Panc1 (cell line): ENCODE data around the gene SH3D21. TPM values are rescaled to one million over a fixed set of nuclear protein-coding genes. Genes with fewer than 3 reads are reported as not detected.

ENCODE experiments used
- ATAC-seq: fragments of 200-7000 bp; cut with Tn5 transposase; 2 replicates; pipeline ENCODE4 v1.9.1; 2020; ENCODE audit warnings: mild to moderate bottlenecking, moderate library complexity
- BruUV-seq: library from RNA; stranded (reverse); fragments of 400-500 nt; replicated peaks from 2 replicates; lab custom pipeline; 2021; lab: Mats Ljungman, UMichigan
- CTCF ChIA-PET: fragments of 300-600 bp; sonication (Branson Sonifier 250); formaldehyde crosslinking; loops from one replicate; lab custom pipeline; 2022; ENCODE audit warnings: antibody characterized with exemption; lab: Charles Lee
- POLR2A ChIA-PET: fragments of 300-600 bp; sonication (Branson Sonifier 250); formaldehyde crosslinking; loops from one replicate; lab custom pipeline; 2022; ENCODE audit warnings: antibody characterized with exemption; lab: Charles Lee
- DNase-seq: peaks from one replicate; pipeline ENCODE4 v3.0.0-alpha.2; 2010; ENCODE audit warnings: low read depth, low spot score
- H3K27ac ChIP-seq: 2 replicates; pipeline ENCODE4 v1.5.1; 2011; ENCODE audit warnings: mild to moderate bottlenecking, low read length, inconsistent platforms
- H3K27me3 ChIP-seq: fragments of 200-500 bp; sonication (Bioruptor generic); 2 replicates; pipeline ENCODE4 v1.6.0; 2014; ENCODE audit warnings: low read length, inconsistent platforms; ENCODE audit not compliant: control insufficient read depth, insufficient read depth
- H3K36me3 ChIP-seq: fragments of 200-500 bp; sonication (Bioruptor generic); 2 replicates; pipeline ENCODE4 v1.5.1; 2014; ENCODE audit warnings: inconsistent platforms, mild to moderate bottlenecking, low read length, moderate library complexity; ENCODE audit not compliant: control insufficient read depth, insufficient read depth
- H3K4me1 ChIP-seq: 2 replicates; pipeline ENCODE4 v1.5.1; 2011; ENCODE audit warnings: inconsistent platforms, mild to moderate bottlenecking, low read length, moderate library complexity; ENCODE audit not compliant: control insufficient read depth, insufficient read depth
- H3K4me3 ChIP-seq, 2 experiments: 2 replicates each; pipeline ENCODE4 v1.5.1; 2011 to 2012; ENCODE audit warnings: low read depth in 2 of 2, low read length in 2 of 2, mild to moderate bottlenecking in 2 of 2, inconsistent platforms in 1 of 2, moderate library complexity in 1 of 2
- H3K9me3 ChIP-seq: fragments of 200-500 bp; sonication (Bioruptor generic); 2 replicates; pipeline ENCODE4 v1.5.1; 2014; ENCODE audit warnings: low read depth, mild to moderate bottlenecking, inconsistent platforms, low read length, moderate library complexity; ENCODE audit not compliant: control insufficient read depth, insufficient read depth
- CTCF ChIP-seq: fragments of 450-650 bp; IDR thresholded peaks from 2 replicates; pipeline ENCODE4 v1.5.1; 2017; ENCODE audit warnings: mild to moderate bottlenecking
- POLR2AphosphoS5 ChIP-seq: IDR thresholded peaks from 2 replicates; pipeline ENCODE4 v1.6.1; 2012; ENCODE audit warnings: mild to moderate bottlenecking, low read depth, low read length, moderate library complexity
- SIN3A ChIP-seq: IDR thresholded peaks from 2 replicates; pipeline ENCODE4 v1.6.1; 2012; ENCODE audit warnings: low read depth, mild to moderate bottlenecking, low read length, moderate library complexity, borderline replicate concordance; ENCODE audit not compliant: insufficient read depth
- TCF7L2 ChIP-seq: IDR thresholded peaks from 2 replicates; pipeline ENCODE4 v1.6.1; 2011; ENCODE audit warnings: mild to moderate bottlenecking, low read depth, low read length, inconsistent platforms
- in situ Hi-C: cut with HindIII; loops from 2 replicates; pipeline ENCODE4 v1.10.0; 2016; ENCODE audit warnings: low sequenced_read_pairs, low pct_unique_long_range_greater_than_20kb
- intact Hi-C: fragments of 100-400 bp; cut with micrococcal nuclease; formaldehyde crosslinking; loops from one replicate; pipeline ENCODE4 v1.10.0; 2022; ENCODE audit not compliant: unreplicated experiment
- total RNA-seq: library from RNA; stranded (reverse); gene quantifications from one replicate; pipeline ENCODE4 v1.2.1, GENCODE V29; 2021; ENCODE audit not compliant: unreplicated experiment
- TF ChIP-seq, protein P1 (sequence below), 2 experiments: IDR thresholded peaks; 2 replicates each; pipeline ENCODE4 v1.6.1; 2011 to 2012; ENCODE audit warnings: low read depth in 2 of 2, control low read depth in 1 of 2, low read length in 1 of 2, mild to moderate bottlenecking in 1 of 2, moderate library complexity in 1 of 2; ENCODE audit not compliant: insufficient read depth in 1 of 2

The SH3D21 gene
- total RNA-seq, 1 experiment from 2014 or later: 18.9 TPM

DNA sequence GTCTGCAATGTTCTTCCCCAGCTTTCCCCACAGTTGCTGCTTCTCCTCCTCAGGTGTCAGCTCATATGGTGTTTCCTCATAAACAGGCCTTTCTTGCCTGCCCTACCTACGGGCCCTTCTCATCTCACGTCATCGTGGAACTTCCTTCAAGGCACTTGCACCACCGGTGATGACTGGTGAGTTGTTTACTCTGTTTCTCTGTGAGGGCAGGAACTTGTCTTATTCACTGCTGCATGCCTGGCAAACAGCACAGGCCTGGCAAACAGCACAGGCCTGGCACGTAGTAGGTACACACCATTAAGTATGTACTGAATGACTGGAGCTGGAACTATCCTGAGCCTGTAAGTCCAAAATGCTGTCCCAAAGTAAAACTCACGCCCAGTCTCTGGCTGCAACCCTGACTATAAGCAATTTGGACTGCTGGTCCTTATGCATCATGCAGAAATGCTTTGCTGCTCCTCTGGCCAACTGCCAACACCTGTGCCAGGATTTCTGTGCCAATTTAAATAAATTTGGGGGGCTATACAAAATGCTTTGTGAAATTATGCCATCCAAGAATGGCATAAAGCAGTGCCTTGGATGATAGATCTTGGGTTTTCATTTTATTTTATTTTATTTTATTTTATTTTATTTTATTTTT, 53.9 kb downstream of the SH3D21 start:
- Histone ChIP-seq H3K27ac (no peak overlapping the region), H3K36me3 (peaks cover 7% of the 10 kb centered on the region), H3K9me3 (no peaks in the 10 kb centered on the region), H3K4me3 (no peak overlapping the region), H3K4me1 (no peaks in the 10 kb centered on the region), H3K27me3 (no peaks in the 10 kb centered on the region)
- CTCF ChIA-PET: no interaction called here
- intact Hi-C loops (no loop called here), in situ Hi-C loops (no loop called here)
- DNase-seq (no peak), ATAC-seq (no peak)
- BruUV-seq: no TSS peak
- TF ChIP-seq SIN3A (no peak), POLR2AphosphoS5 (no peak)
- POLR2A ChIA-PET: interaction anchor here (1.0 kb wide), 1 partner anchor 13 kb away, joined by 3 read pairs; no protein-coding TSS in a partner anchor

- ChIA-PET POLR2A (no interaction called here), CTCF (no interaction called here)
- ATAC-seq: no peak
- TF ChIP-seq, protein P1, sequence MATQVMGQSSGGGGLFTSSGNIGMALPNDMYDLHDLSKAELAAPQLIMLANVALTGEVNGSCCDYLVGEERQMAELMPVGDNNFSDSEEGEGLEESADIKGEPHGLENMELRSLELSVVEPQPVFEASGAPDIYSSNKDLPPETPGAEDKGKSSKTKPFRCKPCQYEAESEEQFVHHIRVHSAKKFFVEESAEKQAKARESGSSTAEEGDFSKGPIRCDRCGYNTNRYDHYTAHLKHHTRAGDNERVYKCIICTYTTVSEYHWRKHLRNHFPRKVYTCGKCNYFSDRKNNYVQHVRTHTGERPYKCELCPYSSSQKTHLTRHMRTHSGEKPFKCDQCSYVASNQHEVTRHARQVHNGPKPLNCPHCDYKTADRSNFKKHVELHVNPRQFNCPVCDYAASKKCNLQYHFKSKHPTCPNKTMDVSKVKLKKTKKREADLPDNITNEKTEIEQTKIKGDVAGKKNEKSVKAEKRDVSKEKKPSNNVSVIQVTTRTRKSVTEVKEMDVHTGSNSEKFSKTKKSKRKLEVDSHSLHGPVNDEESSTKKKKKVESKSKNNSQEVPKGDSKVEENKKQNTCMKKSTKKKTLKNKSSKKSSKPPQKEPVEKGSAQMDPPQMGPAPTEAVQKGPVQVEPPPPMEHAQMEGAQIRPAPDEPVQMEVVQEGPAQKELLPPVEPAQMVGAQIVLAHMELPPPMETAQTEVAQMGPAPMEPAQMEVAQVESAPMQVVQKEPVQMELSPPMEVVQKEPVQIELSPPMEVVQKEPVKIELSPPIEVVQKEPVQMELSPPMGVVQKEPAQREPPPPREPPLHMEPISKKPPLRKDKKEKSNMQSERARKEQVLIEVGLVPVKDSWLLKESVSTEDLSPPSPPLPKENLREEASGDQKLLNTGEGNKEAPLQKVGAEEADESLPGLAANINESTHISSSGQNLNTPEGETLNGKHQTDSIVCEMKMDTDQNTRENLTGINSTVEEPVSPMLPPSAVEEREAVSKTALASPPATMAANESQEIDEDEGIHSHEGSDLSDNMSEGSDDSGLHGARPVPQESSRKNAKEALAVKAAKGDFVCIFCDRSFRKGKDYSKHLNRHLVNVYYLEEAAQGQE (IDR thresholded peaks at IDR 0.05; ENCODE audit: insufficient read depth in 1 of 2, low read depth in 2 of 2, low read length in 1 of 2): no peak
- no peak for TF ChIP-seq SIN3A
- no peak for TF ChIP-seq POLR2AphosphoS5
- no peak for TF ChIP-seq CTCF
- no peak for TF ChIP-seq TCF7L2
- Histone ChIP-seq H3K36me3 (no peaks in the 10 kb centered on the region), H3K9me3 (no peaks in the 10 kb centered on the region), H3K4me3 (no peak overlapping the region), H3K27me3 (no peaks in the 10 kb centered on the region), H3K27ac (no peak overlapping the region), H3K4me1 (peaks cover 16% of the 10 kb centered on the region)
- DNase-seq: no peak
- BruUV-seq: no TSS peak
- in situ Hi-C loops (no loop called here), intact Hi-C loops (no loop called here)
Measured at GRCh38 chr1:36365381-36365780, 59.2 kb downstream of the SH3D21 start.

DNA sequence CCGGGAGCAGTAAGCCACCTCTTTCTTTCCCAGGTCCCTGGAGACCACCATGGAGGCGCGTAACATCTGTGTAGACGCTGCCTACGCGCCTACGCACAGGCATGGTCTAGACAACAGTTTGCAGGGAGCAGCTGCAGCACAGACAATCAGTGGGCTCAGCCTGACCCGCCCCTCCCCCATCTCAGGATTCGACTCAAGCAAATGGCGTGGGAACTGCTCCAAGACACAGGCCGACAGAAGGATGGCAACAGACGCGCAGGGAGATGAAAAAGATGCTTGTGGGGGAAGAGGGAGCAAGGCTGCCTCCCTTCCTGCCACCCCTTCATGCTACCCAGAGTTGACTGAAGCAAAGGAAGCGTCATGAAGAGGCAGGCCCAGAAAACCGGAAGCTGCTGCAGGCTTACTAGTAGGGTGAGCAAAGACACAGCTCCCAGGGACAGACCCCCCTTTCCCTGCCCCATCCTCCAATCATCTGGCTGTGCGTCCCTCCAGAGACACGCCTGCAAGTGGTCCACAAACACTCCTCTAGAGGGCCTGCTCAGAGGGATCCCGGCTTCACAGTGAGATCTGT, 60.0 kb downstream of the SH3D21 start:
- intact Hi-C loops: no loop called here
- H3K4me3 ChIP-seq: no peak overlapping the region
- no peaks in the 10 kb centered on the region for H3K36me3 ChIP-seq
- no peaks in the 10 kb centered on the region for H3K9me3 ChIP-seq
- no TSS peak for BruUV-seq
- ChIA-PET POLR2A (no interaction called here), CTCF (no interaction called here)
- in situ Hi-C loops: no loop called here
- peaks cover 19% of the 10 kb centered on the region for H3K4me1 ChIP-seq
- ATAC-seq (no peak), DNase-seq (no peak)
- no peaks in the 10 kb centered on the region for H3K27me3 ChIP-seq
- no peak overlapping the region for H3K27ac ChIP-seq
- TF ChIP-seq TCF7L2: no peak
- TF ChIP-seq, protein P1 (IDR thresholded peaks at IDR 0.05; ENCODE audit: insufficient read depth in 1 of 2, low read depth in 2 of 2, low read length in 1 of 2): no peak
